ENCODE measurements around the gene HCFC1R1. TPM values are rescaled to one million over a fixed set of nuclear protein-coding genes. Genes with fewer than 3 reads are reported as not detected.

HCFC1R1 gene
- total and polyA plus RNA-seq, 2 experiments from 2014 or later, result 30.2 to 192 TPM

DNA sequence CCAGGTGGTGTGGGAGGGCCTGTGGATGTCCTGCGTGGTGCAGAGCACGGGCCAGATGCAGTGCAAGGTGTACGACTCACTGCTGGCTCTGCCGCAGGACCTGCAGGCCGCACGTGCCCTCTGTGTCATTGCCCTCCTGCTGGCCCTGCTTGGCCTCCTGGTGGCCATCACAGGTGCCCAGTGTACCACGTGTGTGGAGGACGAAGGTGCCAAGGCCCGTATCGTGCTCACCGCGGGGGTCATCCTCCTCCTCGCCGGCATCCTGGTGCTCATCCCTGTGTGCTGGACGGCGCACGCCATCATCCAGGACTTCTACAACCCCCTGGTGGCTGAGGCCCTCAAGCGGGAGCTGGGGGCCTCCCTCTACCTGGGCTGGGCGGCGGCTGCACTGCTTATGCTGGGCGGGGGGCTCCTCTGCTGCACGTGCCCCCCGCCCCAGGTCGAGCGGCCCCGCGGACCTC is 10.2 kb downstream of the HCFC1R1 start:
- peaks cover 7% of the 10 kb centered on the region; the same call in 2 of the 3 replicates for H3K9me3 Mint-ChIP-seq
- Histone ChIP-seq H3K27ac (ENCODE audit: low read depth) (no peak overlapping the region), H3K79me2 (replicated peaks; ENCODE audit: insufficient read depth) (peaks cover 24% of the 10 kb centered on the region), H2AFZ (no peak overlapping the region), H3K27me3 (ENCODE audit: insufficient read depth) (peaks cover 11% of the 10 kb centered on the region), H4K20me1 (replicated peaks; ENCODE audit: insufficient read depth) (peaks cover 25% of the 10 kb centered on the region), H3K4me1 (ENCODE audit: insufficient read depth) (peaks cover 74% of the 10 kb centered on the region), H3K36me3 (ENCODE audit: insufficient read depth) (no peaks in the 10 kb centered on the region), H3K9me2 (ENCODE audit: insufficient read depth) (no peaks in the 10 kb centered on the region), H3K4me2 (peak overlapping the region; percentile 88), H3K4me3 (peak overlapping the region; percentile 68; the same call in 1 of the 2 replicates), H3F3A (replicated peaks; ENCODE audit: low read depth) (peaks cover 55% of the 10 kb centered on the region)
- H3K4me3 Mint-ChIP-seq, result peak overlapping the region; percentile 75
- peak; percentile 10 for ATAC-seq
- peaks cover 54% of the 10 kb centered on the region for H3K27me3 Mint-ChIP-seq (ENCODE audit: insufficient read depth, low read depth, poor library complexity)
- peaks cover 34% of the 10 kb centered on the region for H3K36me3 Mint-ChIP-seq (ENCODE audit: low read depth)
- peaks cover 61% of the 10 kb centered on the region for H3K4me1 Mint-ChIP-seq
- no peak overlapping the region for H3K27ac Mint-ChIP-seq
- TF ChIP-seq, protein P1, sequence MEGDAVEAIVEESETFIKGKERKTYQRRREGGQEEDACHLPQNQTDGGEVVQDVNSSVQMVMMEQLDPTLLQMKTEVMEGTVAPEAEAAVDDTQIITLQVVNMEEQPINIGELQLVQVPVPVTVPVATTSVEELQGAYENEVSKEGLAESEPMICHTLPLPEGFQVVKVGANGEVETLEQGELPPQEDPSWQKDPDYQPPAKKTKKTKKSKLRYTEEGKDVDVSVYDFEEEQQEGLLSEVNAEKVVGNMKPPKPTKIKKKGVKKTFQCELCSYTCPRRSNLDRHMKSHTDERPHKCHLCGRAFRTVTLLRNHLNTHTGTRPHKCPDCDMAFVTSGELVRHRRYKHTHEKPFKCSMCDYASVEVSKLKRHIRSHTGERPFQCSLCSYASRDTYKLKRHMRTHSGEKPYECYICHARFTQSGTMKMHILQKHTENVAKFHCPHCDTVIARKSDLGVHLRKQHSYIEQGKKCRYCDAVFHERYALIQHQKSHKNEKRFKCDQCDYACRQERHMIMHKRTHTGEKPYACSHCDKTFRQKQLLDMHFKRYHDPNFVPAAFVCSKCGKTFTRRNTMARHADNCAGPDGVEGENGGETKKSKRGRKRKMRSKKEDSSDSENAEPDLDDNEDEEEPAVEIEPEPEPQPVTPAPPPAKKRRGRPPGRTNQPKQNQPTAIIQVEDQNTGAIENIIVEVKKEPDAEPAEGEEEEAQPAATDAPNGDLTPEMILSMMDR (conservative IDR thresholded peaks at IDR 0.05; ENCODE audit: low read depth in 2 of 2), result peak; percentile 35 to 46
- no peak for TF ChIP-seq JUNB (IDR thresholded peaks at IDR 0.05; ENCODE audit: unreplicated experiment)
- DNase-seq (ENCODE audit: low spot score), result peak; percentile 65

DNA sequence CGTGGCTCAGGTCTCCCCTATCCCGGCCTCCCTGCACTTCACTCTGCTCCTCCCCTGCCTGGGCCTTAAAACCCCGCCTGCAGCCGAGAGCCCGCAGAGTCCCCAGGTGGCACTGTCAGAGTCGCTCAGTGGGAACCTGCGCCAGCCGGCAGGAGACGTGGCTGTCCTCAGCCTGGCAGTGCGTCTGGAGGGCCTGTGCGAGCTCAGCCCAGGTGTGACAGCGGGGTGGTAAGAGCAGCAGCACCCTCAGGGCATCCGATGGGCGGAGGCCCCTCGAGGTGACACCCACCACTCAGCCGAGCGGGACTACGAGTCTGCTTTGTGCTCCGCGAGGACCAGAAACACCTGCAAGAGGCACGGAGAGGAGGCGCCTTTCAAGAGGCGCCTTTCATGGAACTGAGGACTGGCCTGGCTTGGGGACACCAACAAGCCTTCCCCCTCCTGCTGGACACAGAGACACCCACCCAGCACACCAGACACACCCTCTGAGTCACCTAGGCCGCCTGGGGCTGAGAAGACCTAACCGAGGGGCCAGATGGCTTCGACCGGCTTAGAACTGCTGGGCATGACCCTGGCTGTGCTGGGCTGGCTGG is 10.8 kb downstream of the HCFC1R1 start, which contains the start of gene CLDN9:
Gene CLDN9, plus strand, starts transcription at position 96 of the 593 bp plus-strand sequence. Its CDS starts 440 bp downstream, at position 536.
- H3F3A ChIP-seq (replicated peaks; ENCODE audit: low read depth), result peaks cover 55% of the 10 kb centered on the region
- H3K9me2 ChIP-seq (ENCODE audit: insufficient read depth), result no peaks in the 10 kb centered on the region
- H3K9me3 Mint-ChIP-seq, result peaks cover 7% of the 10 kb centered on the region; the same call in 2 of the 3 replicates
- DNase-seq (ENCODE audit: low spot score), result peak; percentile 75
- peaks cover 48% of the 10 kb centered on the region for H3K27me3 Mint-ChIP-seq (ENCODE audit: insufficient read depth, low read depth, poor library complexity)
- peaks cover 65% of the 10 kb centered on the region for H3K4me1 Mint-ChIP-seq
- peaks cover 34% of the 10 kb centered on the region for H3K36me3 Mint-ChIP-seq (ENCODE audit: low read depth)
- H3K4me2 ChIP-seq, result peak within 1 kb of the TSS; percentile 88
- peak within 1 kb of the TSS; percentile 75 for H3K4me3 Mint-ChIP-seq
- no peak within 1 kb of the TSS for H3K27ac ChIP-seq (ENCODE audit: low read depth)
- 0 out of 2 replicates have a peak within 1 kb of the TSS, but pooled peaks have one; percentile 47 for H2AFZ ChIP-seq
- ATAC-seq, result peak; percentile 10
- peaks cover 11% of the 10 kb centered on the region for H3K27me3 ChIP-seq (ENCODE audit: insufficient read depth)
- peaks cover 23% of the 10 kb centered on the region for H3K79me2 ChIP-seq (replicated peaks; ENCODE audit: insufficient read depth)
- peaks cover 73% of the 10 kb centered on the region for H3K4me1 ChIP-seq (ENCODE audit: insufficient read depth)
- peaks cover 25% of the 10 kb centered on the region for H4K20me1 ChIP-seq (replicated peaks; ENCODE audit: insufficient read depth)
- H3K36me3 ChIP-seq (ENCODE audit: insufficient read depth), result no peaks in the 10 kb centered on the region
- H3K4me3 ChIP-seq, result peak within 1 kb of the TSS; percentile 68
- peak within 1 kb of the TSS; percentile 62; the same call in 1 of the 2 replicates for H3K27ac Mint-ChIP-seq
- TF ChIP-seq, protein P1 (conservative IDR thresholded peaks at IDR 0.05; ENCODE audit: low read depth in 2 of 2), result no peak
- TF ChIP-seq, protein P2, sequence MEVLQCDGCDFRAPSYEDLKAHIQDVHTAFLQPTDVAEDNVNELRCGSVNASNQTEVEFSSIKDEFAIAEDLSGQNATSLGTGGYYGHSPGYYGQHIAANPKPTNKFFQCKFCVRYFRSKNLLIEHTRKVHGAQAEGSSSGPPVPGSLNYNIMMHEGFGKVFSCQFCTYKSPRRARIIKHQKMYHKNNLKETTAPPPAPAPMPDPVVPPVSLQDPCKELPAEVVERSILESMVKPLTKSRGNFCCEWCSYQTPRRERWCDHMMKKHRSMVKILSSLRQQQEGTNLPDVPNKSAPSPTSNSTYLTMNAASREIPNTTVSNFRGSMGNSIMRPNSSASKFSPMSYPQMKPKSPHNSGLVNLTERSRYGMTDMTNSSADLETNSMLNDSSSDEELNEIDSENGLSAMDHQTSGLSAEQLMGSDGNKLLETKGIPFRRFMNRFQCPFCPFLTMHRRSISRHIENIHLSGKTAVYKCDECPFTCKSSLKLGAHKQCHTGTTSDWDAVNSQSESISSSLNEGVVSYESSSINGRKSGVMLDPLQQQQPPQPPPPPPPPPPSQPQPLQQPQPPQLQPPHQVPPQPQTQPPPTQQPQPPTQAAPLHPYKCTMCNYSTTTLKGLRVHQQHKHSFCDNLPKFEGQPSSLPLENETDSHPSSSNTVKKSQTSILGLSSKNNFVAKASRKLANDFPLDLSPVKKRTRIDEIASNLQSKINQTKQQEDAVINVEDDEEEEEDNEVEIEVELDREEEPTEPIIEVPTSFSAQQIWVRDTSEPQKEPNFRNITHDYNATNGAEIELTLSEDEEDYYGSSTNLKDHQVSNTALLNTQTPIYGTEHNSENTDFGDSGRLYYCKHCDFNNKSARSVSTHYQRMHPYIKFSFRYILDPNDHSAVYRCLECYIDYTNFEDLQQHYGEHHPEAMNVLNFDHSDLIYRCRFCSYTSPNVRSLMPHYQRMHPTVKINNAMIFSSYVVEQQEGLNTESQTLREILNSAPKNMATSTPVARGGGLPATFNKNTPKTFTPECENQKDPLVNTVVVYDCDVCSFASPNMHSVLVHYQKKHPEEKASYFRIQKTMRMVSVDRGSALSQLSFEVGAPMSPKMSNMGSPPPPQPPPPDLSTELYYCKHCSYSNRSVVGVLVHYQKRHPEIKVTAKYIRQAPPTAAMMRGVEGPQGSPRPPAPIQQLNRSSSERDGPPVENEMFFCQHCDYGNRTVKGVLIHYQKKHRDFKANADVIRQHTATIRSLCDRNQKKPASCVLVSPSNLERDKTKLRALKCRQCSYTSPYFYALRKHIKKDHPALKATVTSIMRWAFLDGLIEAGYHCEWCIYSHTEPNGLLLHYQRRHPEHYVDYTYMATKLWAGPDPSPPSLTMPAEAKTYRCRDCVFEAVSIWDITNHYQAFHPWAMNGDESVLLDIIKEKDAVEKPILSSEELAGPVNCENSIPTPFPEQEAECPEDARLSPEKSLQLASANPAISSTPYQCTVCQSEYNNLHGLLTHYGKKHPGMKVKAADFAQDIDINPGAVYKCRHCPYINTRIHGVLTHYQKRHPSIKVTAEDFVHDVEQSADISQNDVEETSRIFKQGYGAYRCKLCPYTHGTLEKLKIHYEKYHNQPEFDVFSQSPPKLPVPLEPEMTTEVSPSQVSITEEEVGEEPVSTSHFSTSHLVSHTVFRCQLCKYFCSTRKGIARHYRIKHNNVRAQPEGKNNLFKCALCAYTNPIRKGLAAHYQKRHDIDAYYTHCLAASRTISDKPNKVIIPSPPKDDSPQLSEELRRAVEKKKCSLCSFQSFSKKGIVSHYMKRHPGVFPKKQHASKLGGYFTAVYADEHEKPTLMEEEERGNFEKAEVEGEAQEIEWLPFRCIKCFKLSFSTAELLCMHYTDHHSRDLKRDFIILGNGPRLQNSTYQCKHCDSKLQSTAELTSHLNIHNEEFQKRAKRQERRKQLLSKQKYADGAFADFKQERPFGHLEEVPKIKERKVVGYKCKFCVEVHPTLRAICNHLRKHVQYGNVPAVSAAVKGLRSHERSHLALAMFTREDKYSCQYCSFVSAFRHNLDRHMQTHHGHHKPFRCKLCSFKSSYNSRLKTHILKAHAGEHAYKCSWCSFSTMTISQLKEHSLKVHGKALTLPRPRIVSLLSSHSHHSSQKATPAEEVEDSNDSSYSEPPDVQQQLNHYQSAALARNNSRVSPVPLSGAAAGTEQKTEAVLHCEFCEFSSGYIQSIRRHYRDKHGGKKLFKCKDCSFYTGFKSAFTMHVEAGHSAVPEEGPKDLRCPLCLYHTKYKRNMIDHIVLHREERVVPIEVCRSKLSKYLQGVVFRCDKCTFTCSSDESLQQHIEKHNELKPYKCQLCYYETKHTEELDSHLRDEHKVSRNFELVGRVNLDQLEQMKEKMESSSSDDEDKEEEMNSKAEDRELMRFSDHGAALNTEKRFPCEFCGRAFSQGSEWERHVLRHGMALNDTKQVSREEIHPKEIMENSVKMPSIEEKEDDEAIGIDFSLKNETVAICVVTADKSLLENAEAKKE (CRISPR knock-in tag; IDR thresholded peaks at IDR 0.05), result no peak
- TF ChIP-seq NANOG (IDR thresholded peaks at IDR 0.05; ENCODE audit: borderline replicate concordance) (no peak), EZH2phosphoT487 (IDR thresholded peaks at IDR 0.05; ENCODE audit: unreplicated experiment) (no peak), ZNF331 (CRISPR knock-in tag; IDR thresholded peaks at IDR 0.05; ENCODE audit: low read depth) (no peak), STAT1 (IDR thresholded peaks at IDR 0.05; ENCODE audit: unreplicated experiment) (no peak), POLR2AphosphoS5 (IDR thresholded peaks at IDR 0.05; ENCODE audit: low read depth) (no peak; the same call in none of the 2 replicates)
- TF ChIP-seq, protein P3, sequence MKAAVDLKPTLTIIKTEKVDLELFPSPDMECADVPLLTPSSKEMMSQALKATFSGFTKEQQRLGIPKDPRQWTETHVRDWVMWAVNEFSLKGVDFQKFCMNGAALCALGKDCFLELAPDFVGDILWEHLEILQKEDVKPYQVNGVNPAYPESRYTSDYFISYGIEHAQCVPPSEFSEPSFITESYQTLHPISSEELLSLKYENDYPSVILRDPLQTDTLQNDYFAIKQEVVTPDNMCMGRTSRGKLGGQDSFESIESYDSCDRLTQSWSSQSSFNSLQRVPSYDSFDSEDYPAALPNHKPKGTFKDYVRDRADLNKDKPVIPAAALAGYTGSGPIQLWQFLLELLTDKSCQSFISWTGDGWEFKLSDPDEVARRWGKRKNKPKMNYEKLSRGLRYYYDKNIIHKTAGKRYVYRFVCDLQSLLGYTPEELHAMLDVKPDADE (IDR thresholded peaks at IDR 0.05), result no peak

Data from GM23338 (cell line).